Activated T-cell treated with anti-CD3 and anti-CD28 coated beads, Interleukin-2, amount 50 U/mL, for 4 hours (primary cell): Measurements from ENCODE around the gene SOX13. TPM values are rescaled to one million over a fixed set of nuclear protein-coding genes. Genes with fewer than 3 reads are reported as not detected.

Experiments
- ATAC-seq, 2 donors: fragments of 200-7000 bp; cut with Tn5 transposase; one replicate each; pipeline ENCODE4 v1.10.0; 2021
- DNase-seq: peaks from one replicate; pipeline ENCODE4 v3.0.0-alpha.2; 2020
- H3K27me3 Mint-ChIP-seq: one replicate; pipeline ENCODE4 v1.8.0; 2021; ENCODE audit warnings: low read depth, mixed read lengths
- H3K36me3 Mint-ChIP-seq: one replicate; pipeline ENCODE4 v1.8.0; 2022; ENCODE audit warnings: mixed read lengths; ENCODE audit not compliant: insufficient read depth
- H3K4me1 Mint-ChIP-seq: one replicate; pipeline ENCODE4 v1.8.0; 2021; ENCODE audit warnings: low read depth, mixed read lengths
- H3K4me3 Mint-ChIP-seq: one replicate; pipeline ENCODE4 v1.8.0; 2021; ENCODE audit warnings: mild to moderate bottlenecking, moderate library complexity, mixed read lengths
- H3K9me3 Mint-ChIP-seq: one replicate; pipeline ENCODE4 v1.8.0; 2021; ENCODE audit warnings: mixed read lengths
- total RNA-seq, 3 donors: library from RNA; stranded (reverse); gene quantifications; one replicate each; pipeline ENCODE4 v1.2.1, GENCODE V29; 2021

Gene SOX13
- total RNA-seq, 3 donors from 2014 or later, result 0.33 to 1.4 (median 1.0) TPM

- peaks cover 62% of the 10 kb centered on the region for H3K27me3 Mint-ChIP-seq
- no peaks in the 10 kb centered on the region for H3K36me3 Mint-ChIP-seq
- ATAC-seq (no peak), DNase-seq (no peak)
- H3K4me3 Mint-ChIP-seq, result peak overlapping the region; percentile 80
- H3K4me1 Mint-ChIP-seq, result peaks cover 20% of the 10 kb centered on the region
- no peaks in the 10 kb centered on the region for H3K9me3 Mint-ChIP-seq
Measured at GRCh38 chr1:204075139-204075521, 2.2 kb downstream of the SOX13 start.

- Mint-ChIP-seq H3K4me1 (peaks cover 20% of the 10 kb centered on the region), H3K36me3 (no peaks in the 10 kb centered on the region), H3K4me3 (peak overlapping the region; percentile 0), H3K9me3 (no peaks in the 10 kb centered on the region), H3K27me3 (peaks cover 59% of the 10 kb centered on the region)
- ATAC-seq (no peak), DNase-seq (no peak)
Measured at GRCh38 chr1:204075890-204076846, 3.3 kb downstream of the SOX13 start.

GRCh38 chr1:204076891-204077290 lies 4.0 kb downstream of the SOX13 start:
- ATAC-seq, result no peak
- Mint-ChIP-seq H3K27me3 (peaks cover 52% of the 10 kb centered on the region), H3K36me3 (no peaks in the 10 kb centered on the region), H3K9me3 (no peaks in the 10 kb centered on the region), H3K4me3 (no peak overlapping the region), H3K4me1 (peaks cover 20% of the 10 kb centered on the region)
- no peak for DNase-seq

GRCh38 chr1:204077979-204078696 lies 5.2 kb downstream of the SOX13 start:
- Mint-ChIP-seq H3K9me3 (no peaks in the 10 kb centered on the region), H3K4me1 (peaks cover 18% of the 10 kb centered on the region), H3K36me3 (no peaks in the 10 kb centered on the region), H3K27me3 (peaks cover 41% of the 10 kb centered on the region), H3K4me3 (no peak overlapping the region)
- no peak for ATAC-seq
- no peak for DNase-seq

GRCh38 chr1:204079608-204079999 lies 6.7 kb downstream of the SOX13 start:
- Mint-ChIP-seq H3K9me3 (no peaks in the 10 kb centered on the region), H3K4me3 (no peak overlapping the region), H3K27me3 (peaks cover 31% of the 10 kb centered on the region), H3K4me1 (peaks cover 10% of the 10 kb centered on the region), H3K36me3 (no peaks in the 10 kb centered on the region)
- ATAC-seq (no peak), DNase-seq (no peak)

GRCh38 chr1:204080163-204080903 lies 7.4 kb downstream of the SOX13 start:
- Mint-ChIP-seq H3K27me3 (peaks cover 25% of the 10 kb centered on the region), H3K4me3 (no peak overlapping the region), H3K9me3 (no peaks in the 10 kb centered on the region), H3K36me3 (no peaks in the 10 kb centered on the region), H3K4me1 (peaks cover 4% of the 10 kb centered on the region)
- DNase-seq (no peak), ATAC-seq (no peak)

GRCh38 chr1:204081164-204081790 lies 8.4 kb downstream of the SOX13 start:
- ATAC-seq (no peak), DNase-seq (no peak)
- H3K4me3 Mint-ChIP-seq, result no peak overlapping the region
- no peaks in the 10 kb centered on the region for H3K4me1 Mint-ChIP-seq
- H3K27me3 Mint-ChIP-seq, result peaks cover 15% of the 10 kb centered on the region
- H3K36me3 Mint-ChIP-seq, result no peaks in the 10 kb centered on the region
- H3K9me3 Mint-ChIP-seq, result no peaks in the 10 kb centered on the region

- no peak for DNase-seq
- ATAC-seq, result no peak
- Mint-ChIP-seq H3K27me3 (peaks cover 9% of the 10 kb centered on the region), H3K4me3 (no peak overlapping the region), H3K9me3 (no peaks in the 10 kb centered on the region), H3K4me1 (no peaks in the 10 kb centered on the region), H3K36me3 (no peaks in the 10 kb centered on the region)
Measured at GRCh38 chr1:204081791-204082513, 9.0 kb downstream of the SOX13 start.

GRCh38 chr1:204083491-204083890 lies 10.6 kb downstream of the SOX13 start:
- Mint-ChIP-seq H3K4me3 (no peak overlapping the region), H3K27me3 (no peaks in the 10 kb centered on the region), H3K4me1 (no peaks in the 10 kb centered on the region), H3K9me3 (no peaks in the 10 kb centered on the region), H3K36me3 (no peaks in the 10 kb centered on the region)
- DNase-seq (no peak), ATAC-seq (no peak)

- ATAC-seq (no peak), DNase-seq (no peak)
- Mint-ChIP-seq H3K9me3 (no peaks in the 10 kb centered on the region), H3K27me3 (no peaks in the 10 kb centered on the region), H3K4me3 (no peak overlapping the region), H3K4me1 (no peaks in the 10 kb centered on the region), H3K36me3 (no peaks in the 10 kb centered on the region)
Measured at GRCh38 chr1:204084247-204084772, 11.4 kb downstream of the SOX13 start.

- Mint-ChIP-seq H3K27me3 (no peaks in the 10 kb centered on the region), H3K4me1 (no peaks in the 10 kb centered on the region), H3K9me3 (no peaks in the 10 kb centered on the region), H3K36me3 (no peaks in the 10 kb centered on the region), H3K4me3 (no peak overlapping the region)
- DNase-seq (no peak), ATAC-seq (no peak)
Measured at GRCh38 chr1:204085876-204086275, 13.0 kb downstream of the SOX13 start.

- DNase-seq (no peak), ATAC-seq (no peak)
- H3K36me3 Mint-ChIP-seq, result no peaks in the 10 kb centered on the region
- H3K4me3 Mint-ChIP-seq, result no peak overlapping the region
- H3K4me1 Mint-ChIP-seq, result no peaks in the 10 kb centered on the region
- H3K27me3 Mint-ChIP-seq, result no peaks in the 10 kb centered on the region
- no peaks in the 10 kb centered on the region for H3K9me3 Mint-ChIP-seq
Measured at GRCh38 chr1:204087181-204087892, 14.4 kb downstream of the SOX13 start.
